Measurements from ENCODE around the gene ARNT2. TPM values are rescaled to one million over a fixed set of nuclear protein-coding genes. Genes with fewer than 3 reads are reported as not detected.

ARNT2 gene
- total and polyA plus RNA-seq, 2 experiments from 2014 or later = 4.6 to 11.6 TPM

DNA sequence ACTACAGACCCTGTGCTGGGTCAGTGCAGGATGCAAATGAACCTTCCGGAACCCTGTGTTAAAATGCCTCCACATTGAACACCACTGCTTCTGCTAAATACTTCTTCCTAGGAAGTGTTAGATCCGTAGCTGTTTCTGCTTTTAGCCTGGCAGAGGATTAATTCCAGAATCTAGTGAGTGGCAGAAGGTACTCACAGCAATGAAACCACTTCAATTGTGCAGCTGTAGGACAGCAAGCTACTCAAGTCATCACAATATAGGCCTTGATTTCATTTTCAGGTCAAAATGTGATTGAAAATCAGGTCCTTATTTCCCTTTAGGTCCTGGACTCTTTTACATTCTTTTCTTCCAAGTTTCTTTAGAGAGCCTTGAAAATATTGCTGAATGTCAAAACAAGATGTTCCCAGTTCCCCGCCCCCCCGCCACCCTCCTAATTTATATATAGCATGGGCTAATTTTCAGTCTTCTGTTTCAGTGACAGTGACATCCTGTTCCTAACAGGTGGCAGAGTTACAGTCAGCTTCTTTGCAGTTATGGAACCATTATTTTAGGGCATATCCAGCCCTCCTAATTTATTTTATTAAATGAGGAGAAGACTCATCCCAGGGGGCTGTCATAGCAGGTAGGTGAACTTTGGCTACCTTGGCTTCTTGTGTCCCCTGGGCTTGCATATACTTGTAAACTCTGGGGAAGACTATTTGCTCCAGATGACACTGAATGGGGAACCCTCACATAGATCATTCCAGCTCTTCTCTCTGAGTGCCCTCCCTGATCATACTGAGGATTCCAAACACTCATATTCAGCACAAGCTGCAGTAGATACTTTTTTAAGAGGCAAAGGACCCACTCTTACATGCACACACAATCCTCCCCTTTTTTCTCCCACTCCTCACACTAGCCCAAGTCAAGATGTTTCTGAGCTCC, 28.0 kb upstream of the ARNT2 start:
- peak overlapping the region; percentile 29; the same call in 1 of the 2 replicates for H3K27ac Mint-ChIP-seq
- no peak for DNase-seq (ENCODE audit: low spot score)
- Histone ChIP-seq H2AFZ (no peak overlapping the region), H3K4me3 (no peak overlapping the region), H3F3A (replicated peaks; ENCODE audit: low read depth) (no peaks in the 10 kb centered on the region), H4K20me1 (replicated peaks; ENCODE audit: insufficient read depth) (0 out of 2 replicates have a peak, but pooled peaks cover 2% of the 10 kb centered on the region), H3K27me3 (ENCODE audit: insufficient read depth) (no peaks in the 10 kb centered on the region), H3K4me1 (ENCODE audit: insufficient read depth) (no peaks in the 10 kb centered on the region), H3K36me3 (ENCODE audit: insufficient read depth) (no peaks in the 10 kb centered on the region), H3K4me2 (no peak overlapping the region), H3K79me2 (replicated peaks; ENCODE audit: insufficient read depth) (no peaks in the 10 kb centered on the region), H3K9me2 (ENCODE audit: insufficient read depth) (no peaks in the 10 kb centered on the region), H3K27ac (ENCODE audit: low read depth) (no peak overlapping the region)
- H3K4me1 Mint-ChIP-seq = no peaks in the 10 kb centered on the region
- no peaks in the 10 kb centered on the region for H3K27me3 Mint-ChIP-seq (ENCODE audit: insufficient read depth, low read depth, poor library complexity)
- no peaks in the 10 kb centered on the region for H3K9me3 Mint-ChIP-seq
- H3K36me3 Mint-ChIP-seq (ENCODE audit: low read depth) = no peaks in the 10 kb centered on the region
- no peak for ATAC-seq
- no peak for TF ChIP-seq ZNF331 (CRISPR knock-in tag; IDR thresholded peaks at IDR 0.05; ENCODE audit: low read depth)
- TF ChIP-seq CREB1 (CRISPR knock-in tag; IDR thresholded peaks at IDR 0.05; ENCODE audit: low read depth) = no peak
- TF ChIP-seq, protein P1, sequence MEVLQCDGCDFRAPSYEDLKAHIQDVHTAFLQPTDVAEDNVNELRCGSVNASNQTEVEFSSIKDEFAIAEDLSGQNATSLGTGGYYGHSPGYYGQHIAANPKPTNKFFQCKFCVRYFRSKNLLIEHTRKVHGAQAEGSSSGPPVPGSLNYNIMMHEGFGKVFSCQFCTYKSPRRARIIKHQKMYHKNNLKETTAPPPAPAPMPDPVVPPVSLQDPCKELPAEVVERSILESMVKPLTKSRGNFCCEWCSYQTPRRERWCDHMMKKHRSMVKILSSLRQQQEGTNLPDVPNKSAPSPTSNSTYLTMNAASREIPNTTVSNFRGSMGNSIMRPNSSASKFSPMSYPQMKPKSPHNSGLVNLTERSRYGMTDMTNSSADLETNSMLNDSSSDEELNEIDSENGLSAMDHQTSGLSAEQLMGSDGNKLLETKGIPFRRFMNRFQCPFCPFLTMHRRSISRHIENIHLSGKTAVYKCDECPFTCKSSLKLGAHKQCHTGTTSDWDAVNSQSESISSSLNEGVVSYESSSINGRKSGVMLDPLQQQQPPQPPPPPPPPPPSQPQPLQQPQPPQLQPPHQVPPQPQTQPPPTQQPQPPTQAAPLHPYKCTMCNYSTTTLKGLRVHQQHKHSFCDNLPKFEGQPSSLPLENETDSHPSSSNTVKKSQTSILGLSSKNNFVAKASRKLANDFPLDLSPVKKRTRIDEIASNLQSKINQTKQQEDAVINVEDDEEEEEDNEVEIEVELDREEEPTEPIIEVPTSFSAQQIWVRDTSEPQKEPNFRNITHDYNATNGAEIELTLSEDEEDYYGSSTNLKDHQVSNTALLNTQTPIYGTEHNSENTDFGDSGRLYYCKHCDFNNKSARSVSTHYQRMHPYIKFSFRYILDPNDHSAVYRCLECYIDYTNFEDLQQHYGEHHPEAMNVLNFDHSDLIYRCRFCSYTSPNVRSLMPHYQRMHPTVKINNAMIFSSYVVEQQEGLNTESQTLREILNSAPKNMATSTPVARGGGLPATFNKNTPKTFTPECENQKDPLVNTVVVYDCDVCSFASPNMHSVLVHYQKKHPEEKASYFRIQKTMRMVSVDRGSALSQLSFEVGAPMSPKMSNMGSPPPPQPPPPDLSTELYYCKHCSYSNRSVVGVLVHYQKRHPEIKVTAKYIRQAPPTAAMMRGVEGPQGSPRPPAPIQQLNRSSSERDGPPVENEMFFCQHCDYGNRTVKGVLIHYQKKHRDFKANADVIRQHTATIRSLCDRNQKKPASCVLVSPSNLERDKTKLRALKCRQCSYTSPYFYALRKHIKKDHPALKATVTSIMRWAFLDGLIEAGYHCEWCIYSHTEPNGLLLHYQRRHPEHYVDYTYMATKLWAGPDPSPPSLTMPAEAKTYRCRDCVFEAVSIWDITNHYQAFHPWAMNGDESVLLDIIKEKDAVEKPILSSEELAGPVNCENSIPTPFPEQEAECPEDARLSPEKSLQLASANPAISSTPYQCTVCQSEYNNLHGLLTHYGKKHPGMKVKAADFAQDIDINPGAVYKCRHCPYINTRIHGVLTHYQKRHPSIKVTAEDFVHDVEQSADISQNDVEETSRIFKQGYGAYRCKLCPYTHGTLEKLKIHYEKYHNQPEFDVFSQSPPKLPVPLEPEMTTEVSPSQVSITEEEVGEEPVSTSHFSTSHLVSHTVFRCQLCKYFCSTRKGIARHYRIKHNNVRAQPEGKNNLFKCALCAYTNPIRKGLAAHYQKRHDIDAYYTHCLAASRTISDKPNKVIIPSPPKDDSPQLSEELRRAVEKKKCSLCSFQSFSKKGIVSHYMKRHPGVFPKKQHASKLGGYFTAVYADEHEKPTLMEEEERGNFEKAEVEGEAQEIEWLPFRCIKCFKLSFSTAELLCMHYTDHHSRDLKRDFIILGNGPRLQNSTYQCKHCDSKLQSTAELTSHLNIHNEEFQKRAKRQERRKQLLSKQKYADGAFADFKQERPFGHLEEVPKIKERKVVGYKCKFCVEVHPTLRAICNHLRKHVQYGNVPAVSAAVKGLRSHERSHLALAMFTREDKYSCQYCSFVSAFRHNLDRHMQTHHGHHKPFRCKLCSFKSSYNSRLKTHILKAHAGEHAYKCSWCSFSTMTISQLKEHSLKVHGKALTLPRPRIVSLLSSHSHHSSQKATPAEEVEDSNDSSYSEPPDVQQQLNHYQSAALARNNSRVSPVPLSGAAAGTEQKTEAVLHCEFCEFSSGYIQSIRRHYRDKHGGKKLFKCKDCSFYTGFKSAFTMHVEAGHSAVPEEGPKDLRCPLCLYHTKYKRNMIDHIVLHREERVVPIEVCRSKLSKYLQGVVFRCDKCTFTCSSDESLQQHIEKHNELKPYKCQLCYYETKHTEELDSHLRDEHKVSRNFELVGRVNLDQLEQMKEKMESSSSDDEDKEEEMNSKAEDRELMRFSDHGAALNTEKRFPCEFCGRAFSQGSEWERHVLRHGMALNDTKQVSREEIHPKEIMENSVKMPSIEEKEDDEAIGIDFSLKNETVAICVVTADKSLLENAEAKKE (CRISPR knock-in tag; IDR thresholded peaks at IDR 0.05) = no peak
- TF ChIP-seq, protein P2, sequence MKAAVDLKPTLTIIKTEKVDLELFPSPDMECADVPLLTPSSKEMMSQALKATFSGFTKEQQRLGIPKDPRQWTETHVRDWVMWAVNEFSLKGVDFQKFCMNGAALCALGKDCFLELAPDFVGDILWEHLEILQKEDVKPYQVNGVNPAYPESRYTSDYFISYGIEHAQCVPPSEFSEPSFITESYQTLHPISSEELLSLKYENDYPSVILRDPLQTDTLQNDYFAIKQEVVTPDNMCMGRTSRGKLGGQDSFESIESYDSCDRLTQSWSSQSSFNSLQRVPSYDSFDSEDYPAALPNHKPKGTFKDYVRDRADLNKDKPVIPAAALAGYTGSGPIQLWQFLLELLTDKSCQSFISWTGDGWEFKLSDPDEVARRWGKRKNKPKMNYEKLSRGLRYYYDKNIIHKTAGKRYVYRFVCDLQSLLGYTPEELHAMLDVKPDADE (IDR thresholded peaks at IDR 0.05) = no peak
- TF ChIP-seq EZH2 (IDR thresholded peaks at IDR 0.05; ENCODE audit: low read depth, unreplicated experiment) = no peak
- TF ChIP-seq POLR2AphosphoS5 (IDR thresholded peaks at IDR 0.05; ENCODE audit: low read depth) = no peak
- TF ChIP-seq, protein P3, sequence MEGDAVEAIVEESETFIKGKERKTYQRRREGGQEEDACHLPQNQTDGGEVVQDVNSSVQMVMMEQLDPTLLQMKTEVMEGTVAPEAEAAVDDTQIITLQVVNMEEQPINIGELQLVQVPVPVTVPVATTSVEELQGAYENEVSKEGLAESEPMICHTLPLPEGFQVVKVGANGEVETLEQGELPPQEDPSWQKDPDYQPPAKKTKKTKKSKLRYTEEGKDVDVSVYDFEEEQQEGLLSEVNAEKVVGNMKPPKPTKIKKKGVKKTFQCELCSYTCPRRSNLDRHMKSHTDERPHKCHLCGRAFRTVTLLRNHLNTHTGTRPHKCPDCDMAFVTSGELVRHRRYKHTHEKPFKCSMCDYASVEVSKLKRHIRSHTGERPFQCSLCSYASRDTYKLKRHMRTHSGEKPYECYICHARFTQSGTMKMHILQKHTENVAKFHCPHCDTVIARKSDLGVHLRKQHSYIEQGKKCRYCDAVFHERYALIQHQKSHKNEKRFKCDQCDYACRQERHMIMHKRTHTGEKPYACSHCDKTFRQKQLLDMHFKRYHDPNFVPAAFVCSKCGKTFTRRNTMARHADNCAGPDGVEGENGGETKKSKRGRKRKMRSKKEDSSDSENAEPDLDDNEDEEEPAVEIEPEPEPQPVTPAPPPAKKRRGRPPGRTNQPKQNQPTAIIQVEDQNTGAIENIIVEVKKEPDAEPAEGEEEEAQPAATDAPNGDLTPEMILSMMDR (conservative IDR thresholded peaks at IDR 0.05; ENCODE audit: low read depth in 2 of 2) = no peak
- no peak for TF ChIP-seq ZNF114 (CRISPR knock-in tag; IDR thresholded peaks at IDR 0.05)
- TF ChIP-seq STAT1 (IDR thresholded peaks at IDR 0.05; ENCODE audit: unreplicated experiment) = no peak
- TF ChIP-seq JUNB (IDR thresholded peaks at IDR 0.05; ENCODE audit: unreplicated experiment) = no peak
- no peak for TF ChIP-seq EZH2phosphoT487 (IDR thresholded peaks at IDR 0.05; ENCODE audit: unreplicated experiment)
- TF ChIP-seq, protein P4, sequence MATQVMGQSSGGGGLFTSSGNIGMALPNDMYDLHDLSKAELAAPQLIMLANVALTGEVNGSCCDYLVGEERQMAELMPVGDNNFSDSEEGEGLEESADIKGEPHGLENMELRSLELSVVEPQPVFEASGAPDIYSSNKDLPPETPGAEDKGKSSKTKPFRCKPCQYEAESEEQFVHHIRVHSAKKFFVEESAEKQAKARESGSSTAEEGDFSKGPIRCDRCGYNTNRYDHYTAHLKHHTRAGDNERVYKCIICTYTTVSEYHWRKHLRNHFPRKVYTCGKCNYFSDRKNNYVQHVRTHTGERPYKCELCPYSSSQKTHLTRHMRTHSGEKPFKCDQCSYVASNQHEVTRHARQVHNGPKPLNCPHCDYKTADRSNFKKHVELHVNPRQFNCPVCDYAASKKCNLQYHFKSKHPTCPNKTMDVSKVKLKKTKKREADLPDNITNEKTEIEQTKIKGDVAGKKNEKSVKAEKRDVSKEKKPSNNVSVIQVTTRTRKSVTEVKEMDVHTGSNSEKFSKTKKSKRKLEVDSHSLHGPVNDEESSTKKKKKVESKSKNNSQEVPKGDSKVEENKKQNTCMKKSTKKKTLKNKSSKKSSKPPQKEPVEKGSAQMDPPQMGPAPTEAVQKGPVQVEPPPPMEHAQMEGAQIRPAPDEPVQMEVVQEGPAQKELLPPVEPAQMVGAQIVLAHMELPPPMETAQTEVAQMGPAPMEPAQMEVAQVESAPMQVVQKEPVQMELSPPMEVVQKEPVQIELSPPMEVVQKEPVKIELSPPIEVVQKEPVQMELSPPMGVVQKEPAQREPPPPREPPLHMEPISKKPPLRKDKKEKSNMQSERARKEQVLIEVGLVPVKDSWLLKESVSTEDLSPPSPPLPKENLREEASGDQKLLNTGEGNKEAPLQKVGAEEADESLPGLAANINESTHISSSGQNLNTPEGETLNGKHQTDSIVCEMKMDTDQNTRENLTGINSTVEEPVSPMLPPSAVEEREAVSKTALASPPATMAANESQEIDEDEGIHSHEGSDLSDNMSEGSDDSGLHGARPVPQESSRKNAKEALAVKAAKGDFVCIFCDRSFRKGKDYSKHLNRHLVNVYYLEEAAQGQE (IDR thresholded peaks at IDR 0.05; ENCODE audit: unreplicated experiment) = no peak
- TF ChIP-seq NANOG (IDR thresholded peaks at IDR 0.05; ENCODE audit: borderline replicate concordance) = no peak
- no peak overlapping the region for H3K4me3 Mint-ChIP-seq
